Measurements from ENCODE around the gene HNMT.
"Not testable (repeated sequence)": the region's sequence is repeated elsewhere in the genome, so short reads cannot be mapped to it uniquely, and the experiment has no call there.

HNMT gene

GRCh38 chr2:137946227-137946626 lies 18.0 kb upstream of the HNMT start:
- DNase-seq: no peak

GRCh38 chr2:137947032-137947727 lies 17.1 kb upstream of the HNMT start:
- DNase-seq: no peak

- peak; percentile 60 for DNase-seq
Observed at GRCh38 chr2:137947728-137948336, 16.4 kb upstream of the HNMT start.

- DNase-seq: no peak
Observed at GRCh38 chr2:137948894-137949293, 15.4 kb upstream of the HNMT start.

- DNase-seq: no peak
Observed at GRCh38 chr2:137950238-137950637, 14.0 kb upstream of the HNMT start.

- DNase-seq: peak; percentile 74
Observed at GRCh38 chr2:137951586-137951985, 12.7 kb upstream of the HNMT start.

GRCh38 chr2:137952586-137953129 lies 11.6 kb upstream of the HNMT start:
- DNase-seq: peak; percentile 60

- no peak for DNase-seq
Observed at GRCh38 chr2:137955536-137955935, 8.7 kb upstream of the HNMT start.

GRCh38 chr2:137957033-137957432 lies 7.2 kb upstream of the HNMT start:
- DNase-seq: peak; percentile 97

- DNase-seq: no peak
Observed at GRCh38 chr2:137959166-137959565, 5.1 kb upstream of the HNMT start.

- DNase-seq: no peak
Observed at GRCh38 chr2:137960223-137960622, 4.0 kb upstream of the HNMT start.

- no peak for DNase-seq
Observed at GRCh38 chr2:137961602-137962001, 2.7 kb upstream of the HNMT start.

GRCh38 chr2:137963535-137964065 lies 673 bp upstream of the HNMT start:
- DNase-seq: no peak

- no peak for DNase-seq
Observed at GRCh38 chr2:137964859-137965459, 686 bp downstream of the HNMT start.

GRCh38 chr2:137966043-137966442 lies 1.8 kb downstream of the HNMT start:
- DNase-seq: no peak

GRCh38 chr2:137967042-137967441 lies 2.8 kb downstream of the HNMT start:
- no peak for DNase-seq

- no peak for DNase-seq
Observed at GRCh38 chr2:137968477-137969417, 4.5 kb downstream of the HNMT start.

- DNase-seq: peak; percentile 82
Observed at GRCh38 chr2:137969418-137969765, 5.1 kb downstream of the HNMT start.

- DNase-seq: no peak
Observed at GRCh38 chr2:137969876-137970275, 5.6 kb downstream of the HNMT start.

GRCh38 chr2:137971259-137971658 lies 7.0 kb downstream of the HNMT start:
- DNase-seq: not testable (repeated sequence)

- DNase-seq: no peak
Observed at GRCh38 chr2:137973280-137973679, 9.0 kb downstream of the HNMT start.
